A204.1 (cell line): Measurements from ENCODE around the gene FSTL4.
A peak's percentile ranks its signal among the peaks of the same experiment; 100 is the strongest.
"Not testable (repeated sequence)": the region's sequence is repeated elsewhere in the genome, so short reads cannot be mapped to it uniquely, and the experiment has no call there.

ENCODE experiments used
- FAIRE-seq: peaks from 2 replicates; lab custom pipeline; 2012; peaks lifted over from hg19 to GRCh38; lab: Jason Lieb, UNC

Gene FSTL4

DNA sequence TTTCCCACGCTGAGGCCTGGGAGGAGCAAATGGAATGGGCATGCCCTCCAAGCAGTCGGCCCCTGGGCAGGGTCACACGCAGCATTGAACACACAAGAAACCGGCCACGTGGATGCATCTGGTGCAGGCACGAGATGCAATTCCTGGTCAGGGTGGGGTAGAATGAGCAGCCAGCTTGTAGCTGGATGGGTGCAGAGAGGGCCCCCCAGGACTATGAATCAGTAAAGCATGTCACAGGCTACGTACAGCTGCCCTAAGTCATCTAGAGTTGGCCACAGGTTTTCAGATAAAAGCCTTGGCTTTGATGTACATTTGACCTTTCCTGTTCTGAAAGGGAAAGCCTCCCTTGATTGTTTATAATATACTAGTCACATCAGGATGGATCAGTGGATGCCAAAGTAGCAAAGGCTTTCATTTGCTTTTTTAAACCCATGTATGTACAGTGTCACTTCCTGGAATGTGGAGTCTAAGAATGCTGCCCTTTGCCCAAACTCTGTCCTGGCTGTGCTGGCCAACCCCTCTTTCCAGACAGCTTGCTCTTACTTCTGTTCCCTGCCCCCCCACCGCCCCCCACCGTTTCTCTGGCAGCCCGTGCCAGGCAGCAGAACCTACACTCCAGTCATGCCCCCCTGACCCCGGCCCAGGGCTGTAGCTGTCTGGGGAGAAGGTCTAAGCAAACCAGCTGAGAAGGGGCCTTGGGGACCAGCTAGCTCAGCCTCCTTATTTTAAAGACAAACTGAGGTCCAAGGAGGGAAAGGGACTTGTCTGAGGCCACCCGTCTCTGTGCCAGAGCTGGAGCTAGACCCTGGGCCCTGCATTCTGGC, 391.3 kb downstream of the FSTL4 start:
- no peak for FAIRE-seq

DNA sequence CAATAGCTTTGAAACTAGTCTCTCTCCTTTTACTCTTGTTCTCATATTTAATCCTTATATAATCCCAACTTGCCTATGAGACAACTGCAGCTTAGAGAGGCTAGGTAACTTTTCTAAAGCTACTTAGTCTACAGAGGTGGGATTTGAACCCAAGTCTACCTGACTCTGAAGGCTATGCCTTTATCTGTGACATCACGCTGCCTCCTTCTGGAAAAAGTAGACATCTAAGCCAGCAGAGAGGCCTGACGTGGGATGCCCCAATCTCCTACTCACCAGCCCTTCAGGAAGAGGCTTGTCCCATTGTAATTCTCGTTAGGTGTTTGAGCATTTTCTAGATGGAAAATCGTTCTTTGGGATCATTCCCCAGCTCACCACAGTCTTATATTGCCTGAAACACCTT, 393.0 kb downstream of the FSTL4 start:
- no peak for FAIRE-seq

DNA sequence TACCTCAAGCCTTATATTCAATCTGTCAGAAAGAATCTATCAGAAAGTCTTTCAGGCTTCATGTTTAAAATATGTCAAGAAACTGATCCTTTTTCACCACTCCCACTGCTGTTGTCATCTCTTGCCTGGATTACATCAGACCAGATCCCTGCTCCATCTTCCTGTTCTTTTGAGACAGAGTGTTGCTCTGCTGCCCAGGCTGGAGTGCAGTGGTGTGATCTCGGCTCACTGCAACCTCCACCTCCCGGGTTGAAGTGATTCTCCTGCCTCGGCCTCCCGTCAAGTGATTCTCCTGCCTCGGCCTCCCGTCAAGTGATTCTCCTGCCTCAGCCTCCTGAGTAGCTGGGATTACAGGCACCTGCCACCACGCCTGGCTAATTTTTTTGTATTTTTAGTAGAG, 396.2 kb downstream of the FSTL4 start:
- FAIRE-seq = not testable (repeated sequence)

DNA sequence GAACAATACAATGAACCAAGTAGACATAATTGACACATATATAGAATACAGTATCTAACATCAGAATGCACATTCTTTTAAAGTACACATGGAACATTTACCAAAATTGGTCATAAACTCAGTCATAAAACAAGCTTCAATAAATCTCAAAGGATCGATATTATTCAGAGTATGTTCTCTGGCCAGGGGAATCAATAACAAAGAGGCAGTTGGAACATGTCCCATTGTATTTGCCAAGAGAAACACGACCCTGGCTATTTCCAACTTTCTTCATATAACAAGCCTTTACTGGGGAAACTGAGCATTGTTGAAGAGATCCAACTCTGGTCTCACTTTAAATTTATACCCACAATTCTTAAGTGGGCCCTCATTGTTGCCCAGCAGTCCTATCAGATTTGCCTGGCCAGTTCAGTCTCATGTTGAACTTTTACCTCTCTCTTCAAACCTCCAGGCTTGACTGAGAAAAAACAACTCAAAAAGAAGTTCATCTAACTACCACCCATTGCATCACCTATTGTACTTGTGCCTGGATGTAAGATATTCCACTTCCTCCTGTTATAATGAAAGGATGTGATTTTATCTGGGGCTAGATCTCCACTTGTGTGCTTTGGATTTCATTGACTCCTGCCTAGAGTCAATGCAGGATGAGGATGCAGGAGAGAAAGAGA, 398.1 kb downstream of the FSTL4 start:
- FAIRE-seq = no peak

DNA sequence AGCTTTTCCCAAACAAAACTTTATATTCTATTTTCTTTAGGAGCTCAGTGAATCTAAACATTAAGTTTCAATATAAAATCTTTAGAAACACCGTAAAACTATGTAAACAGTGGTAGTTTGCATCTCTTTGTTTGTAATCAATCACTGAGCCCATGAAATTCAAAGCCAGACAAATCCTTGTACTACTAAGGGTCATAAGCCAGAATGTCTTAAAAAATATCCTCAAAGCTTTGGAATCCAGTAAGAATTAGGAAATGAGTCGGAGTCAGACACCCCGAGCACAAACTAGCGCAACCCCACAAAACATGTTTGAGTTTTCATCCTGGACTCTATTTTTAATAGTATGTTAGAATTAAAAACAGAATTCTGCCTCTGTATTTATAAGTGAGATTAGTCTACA, 406.7 kb downstream of the FSTL4 start:
- no peak for FAIRE-seq

DNA sequence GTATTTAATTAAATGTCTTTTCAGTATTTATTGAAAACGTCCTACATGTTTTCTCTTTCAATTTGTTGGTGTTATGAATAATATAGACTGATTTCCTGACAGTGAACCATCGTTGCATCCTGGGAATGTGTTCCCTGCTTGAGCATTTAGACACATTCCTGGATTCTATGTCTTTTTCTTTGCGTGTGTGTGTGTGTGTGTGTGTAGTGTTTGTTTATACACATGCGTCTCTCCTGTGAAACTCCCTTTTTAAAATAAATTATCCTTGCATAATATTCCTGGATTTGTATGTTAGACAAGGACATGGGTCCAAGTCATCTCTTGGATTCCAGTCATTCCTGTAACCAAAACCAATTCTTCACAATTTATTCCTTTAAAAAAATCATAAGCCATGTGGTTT, 407.1 kb downstream of the FSTL4 start:
- no peak for FAIRE-seq

DNA sequence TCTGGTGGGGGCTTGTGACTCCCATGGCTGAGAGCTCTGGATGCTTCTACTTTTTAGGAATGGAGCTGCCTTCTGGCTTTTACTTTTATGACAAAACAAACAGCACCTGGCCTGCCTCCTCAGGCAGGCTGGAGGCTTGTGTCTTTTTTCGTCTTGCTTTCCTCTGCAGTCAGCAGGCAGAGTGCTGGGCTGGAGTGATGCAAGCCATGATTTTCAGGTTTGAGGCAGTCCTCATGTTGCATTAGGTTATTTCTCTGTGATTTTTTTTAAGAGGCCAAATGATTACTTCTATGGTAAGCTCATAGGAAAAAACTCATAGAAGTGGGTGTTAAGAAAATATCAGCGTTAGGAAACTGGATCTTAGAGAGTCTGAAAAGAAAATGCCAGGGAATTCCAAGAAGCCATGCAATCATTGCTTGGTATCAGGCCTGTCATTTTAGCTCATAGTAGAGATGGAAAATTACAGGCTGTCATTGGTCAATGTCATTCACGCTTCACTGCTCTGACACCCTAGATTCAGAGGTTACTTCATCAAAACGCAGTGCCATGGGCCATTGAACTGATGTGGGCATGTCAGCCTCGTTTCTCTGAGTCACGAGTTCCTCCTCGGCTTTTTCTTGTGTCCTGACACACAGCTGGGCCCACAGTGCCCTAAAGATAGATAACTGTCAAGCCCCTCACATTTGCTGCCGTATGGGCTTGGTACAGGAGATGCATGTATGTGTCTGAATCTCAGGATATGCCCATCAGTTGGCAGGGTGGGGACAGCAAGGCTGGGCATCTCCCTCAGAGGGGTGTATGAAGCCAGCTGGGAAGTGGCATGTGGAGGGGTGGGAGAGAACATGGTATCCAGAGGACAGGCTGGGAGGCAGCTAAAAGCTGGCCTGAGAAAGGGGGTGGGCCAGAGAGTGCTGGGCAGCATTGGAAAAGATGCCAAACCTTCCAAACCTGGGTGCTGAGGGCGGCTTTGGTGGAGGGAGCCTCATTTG, 408.7 kb downstream of the FSTL4 start:
- FAIRE-seq = no peak

DNA sequence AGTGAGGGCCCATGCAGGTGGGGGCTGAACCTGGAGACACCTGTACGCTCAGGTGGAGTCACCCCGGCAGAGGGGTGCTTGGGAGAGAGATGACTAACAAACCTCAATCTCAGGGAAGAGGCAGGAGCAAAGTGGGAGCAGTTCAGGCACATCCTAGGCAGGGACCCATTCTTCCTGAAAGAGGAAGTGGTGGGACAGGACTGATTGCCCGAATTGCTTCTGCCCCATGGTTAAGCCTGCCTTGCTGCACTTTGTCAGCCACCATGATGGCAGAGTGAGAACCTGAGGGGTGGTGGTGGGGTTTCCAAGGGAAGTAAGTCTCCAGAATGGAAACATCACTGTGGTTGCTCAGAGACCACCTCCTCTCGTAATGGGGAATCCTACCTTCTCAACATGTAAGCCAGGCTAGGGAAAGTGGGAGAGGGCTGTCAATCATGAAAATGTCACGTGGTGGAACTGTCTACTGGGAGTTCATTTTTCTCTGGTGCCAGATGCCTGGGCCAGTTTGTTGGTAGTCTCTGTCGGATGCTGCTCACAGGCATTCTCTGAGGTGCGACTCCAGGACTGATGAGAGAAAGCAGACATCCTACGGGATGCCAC, 410.2 kb downstream of the FSTL4 start:
- no peak for FAIRE-seq

DNA sequence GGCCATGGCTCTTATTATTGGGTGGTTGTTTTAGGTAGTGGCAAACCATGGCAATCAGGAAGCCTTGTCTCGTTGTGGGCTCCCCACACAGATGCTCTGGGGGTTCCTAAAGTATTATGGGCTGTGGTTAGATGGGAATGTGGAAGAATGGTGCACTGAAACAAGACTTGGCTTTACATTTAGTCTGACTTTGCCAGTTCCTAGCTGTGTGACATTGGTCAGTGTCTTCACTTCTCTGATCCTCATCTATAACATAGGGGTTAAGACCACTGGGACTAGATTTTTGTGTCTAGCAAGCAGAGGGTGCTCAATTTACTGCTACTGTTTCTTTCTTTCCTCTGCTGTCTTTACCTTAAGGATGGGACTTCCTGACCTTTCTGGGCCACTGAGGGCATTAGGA, 411.0 kb downstream of the FSTL4 start:
- FAIRE-seq = no peak

DNA sequence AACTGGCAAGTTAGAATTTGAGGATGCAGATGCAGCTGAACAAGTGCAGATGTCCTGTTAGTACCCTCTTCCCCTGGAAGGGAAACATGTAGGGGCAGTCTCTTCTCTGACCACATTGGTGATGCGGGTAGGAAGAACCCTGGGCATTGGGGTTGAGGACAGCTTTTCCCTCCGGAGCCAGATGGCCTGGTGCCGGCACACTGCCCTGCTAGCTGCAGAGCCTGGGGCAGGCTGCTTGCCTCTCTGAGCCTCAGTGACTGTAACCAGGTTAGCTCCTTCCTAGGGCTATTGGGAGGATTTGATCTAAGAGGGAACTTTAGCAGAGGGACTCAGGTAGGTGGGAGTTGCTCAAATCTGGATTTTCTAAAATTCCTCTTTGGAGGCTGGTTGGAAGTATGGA, 412.1 kb downstream of the FSTL4 start:
- no peak for FAIRE-seq

DNA sequence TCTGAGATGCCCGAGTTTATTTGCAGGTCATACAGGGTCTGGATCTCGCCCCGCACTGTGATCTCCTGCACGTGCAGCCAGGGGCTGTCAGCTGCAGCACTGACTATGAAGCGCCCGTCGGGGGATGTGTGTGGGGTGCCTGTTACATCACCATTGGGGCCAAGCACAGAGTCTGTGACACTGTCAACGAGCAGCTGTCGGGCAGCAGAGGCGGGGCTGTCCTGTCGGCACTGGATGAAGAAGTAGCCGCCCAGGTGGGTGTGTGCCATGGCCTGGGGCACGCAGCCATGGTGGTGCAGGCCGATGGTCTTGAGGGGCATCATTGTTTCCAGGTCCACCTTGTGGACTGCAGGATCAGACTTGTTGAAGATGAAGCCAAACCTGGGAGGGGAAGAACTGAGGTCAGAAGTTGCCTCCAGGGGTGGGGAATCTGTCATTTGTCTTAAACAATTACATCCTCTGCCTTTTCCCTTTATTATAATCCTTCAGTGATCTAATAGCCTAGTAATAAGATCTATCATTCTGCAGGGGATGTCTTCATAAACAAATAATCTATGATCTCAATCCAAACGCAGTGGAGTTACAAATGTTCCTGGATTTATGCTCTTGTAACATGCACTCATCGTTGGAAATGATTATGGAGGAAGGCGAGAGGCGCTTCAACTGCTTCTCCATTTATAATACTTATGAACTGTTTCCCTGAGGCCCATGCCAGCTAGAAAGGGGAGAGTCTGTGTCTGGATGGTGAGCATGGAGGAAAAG, 412.7 kb downstream of the FSTL4 start:
- FAIRE-seq = no peak

DNA sequence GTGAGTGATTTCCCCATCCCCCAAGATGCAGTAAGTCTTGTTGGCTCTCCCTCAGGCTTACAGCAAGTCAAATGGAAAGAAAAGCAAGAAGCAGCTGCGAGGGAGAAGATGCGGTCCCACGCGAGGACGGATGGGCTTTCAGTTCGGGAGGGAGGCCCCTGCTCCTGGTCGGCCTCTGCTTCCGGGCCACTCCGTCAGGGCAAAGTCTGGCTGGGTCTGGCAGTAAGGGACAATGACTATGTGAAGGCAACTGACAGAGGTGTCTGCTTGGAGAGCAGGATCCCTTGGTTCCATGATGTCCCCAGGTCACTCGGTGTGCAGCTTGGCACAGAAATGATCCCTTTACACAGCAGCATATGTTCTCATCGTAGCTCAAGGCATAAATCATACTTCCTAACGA, 413.8 kb downstream of the FSTL4 start:
- FAIRE-seq = no peak

DNA sequence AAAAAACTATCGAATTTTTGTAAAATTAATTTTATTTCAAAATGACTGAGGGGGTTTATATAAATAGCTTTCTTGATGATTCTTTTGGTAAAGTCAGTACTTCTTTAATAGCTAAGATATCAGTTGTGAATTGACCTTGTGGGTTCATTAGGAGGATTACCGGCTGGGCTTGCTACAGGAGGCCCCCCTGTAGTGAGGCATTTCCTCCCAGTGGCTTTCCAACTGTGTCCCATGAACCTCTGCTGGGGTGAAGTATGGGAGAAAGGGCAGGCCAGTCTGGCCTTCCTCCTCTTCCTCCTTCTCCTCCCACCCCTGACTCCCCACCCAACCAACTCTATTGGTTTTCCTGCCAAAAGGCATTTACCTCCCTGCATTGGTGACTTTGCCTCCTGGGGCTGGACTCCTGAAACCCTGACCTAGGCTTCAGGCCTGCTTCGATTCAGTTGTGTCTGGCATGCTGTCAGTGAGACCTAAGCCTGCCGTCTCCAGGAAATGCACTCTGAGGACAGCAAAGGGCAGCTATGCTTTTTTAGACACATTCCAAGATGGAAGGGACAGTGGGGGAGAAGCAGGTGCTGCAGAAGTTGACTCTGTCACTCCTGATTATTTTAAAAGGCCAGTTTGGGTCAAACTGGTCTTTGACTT, 415.8 kb downstream of the FSTL4 start:
- FAIRE-seq = no peak

DNA sequence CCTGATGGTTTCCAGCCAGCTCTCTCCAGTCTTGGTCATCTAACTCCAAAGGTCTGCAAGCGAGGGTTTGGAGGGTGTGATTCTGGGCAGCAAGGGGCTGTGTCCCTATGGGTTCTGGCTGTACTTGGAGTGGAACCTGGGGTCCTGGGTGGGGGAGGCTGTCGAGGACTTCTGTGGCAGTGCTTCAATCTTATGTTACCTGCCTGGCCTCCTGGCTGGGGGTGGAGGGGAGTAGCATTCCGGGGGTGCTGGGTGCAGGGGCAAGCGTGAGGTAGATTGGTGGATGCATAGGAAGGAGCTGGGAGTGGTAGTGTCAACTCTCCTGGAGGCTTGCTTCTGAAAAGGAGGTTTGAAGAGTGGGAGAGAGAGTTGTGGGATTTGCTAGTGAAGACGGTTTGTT, 417.1 kb downstream of the FSTL4 start:
- FAIRE-seq = no peak

DNA sequence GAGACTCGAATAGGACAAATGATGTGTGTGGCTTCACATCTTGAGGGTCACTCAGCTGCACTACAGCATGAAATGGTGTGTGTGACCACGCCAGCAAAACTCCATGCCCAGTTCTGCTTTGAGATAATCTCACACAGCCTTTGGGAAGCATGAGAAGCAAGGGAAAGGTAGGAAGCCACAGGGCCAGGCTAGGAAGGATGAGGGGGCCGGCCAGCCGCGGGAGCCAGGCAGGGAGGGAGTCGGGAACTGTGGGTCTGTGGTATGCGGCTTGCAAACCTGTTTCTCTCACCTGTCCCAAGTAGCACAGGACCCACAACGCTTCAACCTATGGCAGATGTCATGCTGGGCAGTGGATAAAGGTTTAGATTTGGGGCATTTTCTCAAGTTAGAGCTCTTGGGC, 418.5 kb downstream of the FSTL4 start:
- no peak for FAIRE-seq

DNA sequence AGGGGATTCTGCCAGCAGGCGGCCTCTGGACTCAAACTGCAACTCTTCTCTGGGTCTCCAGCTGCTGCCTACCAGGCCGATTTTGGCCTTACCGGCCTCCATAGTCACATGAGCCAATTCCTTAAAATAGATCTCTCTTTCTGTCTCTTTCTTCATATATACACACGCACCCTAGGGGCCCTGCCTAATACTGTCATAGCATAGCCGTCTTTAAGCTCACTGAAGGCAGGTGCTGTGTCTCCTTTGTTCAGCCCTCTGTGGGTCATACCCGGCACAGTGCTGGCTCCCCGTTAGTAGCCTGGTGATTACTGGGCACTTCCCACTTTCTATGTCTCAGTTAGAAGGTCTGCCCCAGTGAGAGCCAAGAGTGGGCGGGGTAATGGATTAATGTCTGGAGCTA, 419.6 kb downstream of the FSTL4 start:
- no peak for FAIRE-seq

DNA sequence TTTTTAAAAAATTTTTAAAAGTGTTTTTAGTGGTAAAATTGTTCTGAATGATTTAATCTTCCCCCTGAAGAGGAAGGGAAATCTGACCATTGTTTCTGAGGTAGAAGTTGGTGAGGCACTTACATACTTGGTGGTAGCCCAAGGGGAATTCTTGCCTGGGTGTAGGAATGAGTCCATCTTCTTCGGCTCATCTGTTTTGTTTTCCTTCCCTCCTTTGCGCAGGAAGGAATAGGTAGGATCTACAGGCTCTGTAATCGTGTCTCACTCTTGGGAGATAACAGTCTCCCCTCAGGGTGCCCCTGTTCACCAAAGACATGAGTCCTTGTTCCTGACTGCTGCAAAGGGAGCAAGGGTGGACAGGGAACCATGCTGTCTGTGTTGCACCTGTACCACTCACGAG, 422.5 kb downstream of the FSTL4 start:
- no peak for FAIRE-seq

DNA sequence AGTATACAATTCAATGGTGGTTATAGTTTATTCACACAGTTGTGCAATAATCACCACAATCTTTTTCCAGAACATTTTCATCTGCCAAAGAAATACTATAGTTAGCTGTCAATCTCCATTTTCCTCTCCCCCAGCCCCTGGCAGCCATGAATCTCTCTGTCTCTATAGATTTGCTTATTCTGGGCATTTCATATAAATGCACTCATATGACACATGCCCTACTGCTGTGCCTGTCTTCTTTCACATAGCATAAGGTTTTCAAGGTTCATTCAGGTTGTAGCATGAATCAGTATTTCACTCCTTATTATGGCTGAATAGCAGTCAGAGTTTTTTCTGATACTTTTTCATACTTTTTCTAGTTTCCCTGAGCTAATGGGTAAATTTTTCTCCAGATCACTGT, 432.9 kb downstream of the FSTL4 start:
- no peak for FAIRE-seq

DNA sequence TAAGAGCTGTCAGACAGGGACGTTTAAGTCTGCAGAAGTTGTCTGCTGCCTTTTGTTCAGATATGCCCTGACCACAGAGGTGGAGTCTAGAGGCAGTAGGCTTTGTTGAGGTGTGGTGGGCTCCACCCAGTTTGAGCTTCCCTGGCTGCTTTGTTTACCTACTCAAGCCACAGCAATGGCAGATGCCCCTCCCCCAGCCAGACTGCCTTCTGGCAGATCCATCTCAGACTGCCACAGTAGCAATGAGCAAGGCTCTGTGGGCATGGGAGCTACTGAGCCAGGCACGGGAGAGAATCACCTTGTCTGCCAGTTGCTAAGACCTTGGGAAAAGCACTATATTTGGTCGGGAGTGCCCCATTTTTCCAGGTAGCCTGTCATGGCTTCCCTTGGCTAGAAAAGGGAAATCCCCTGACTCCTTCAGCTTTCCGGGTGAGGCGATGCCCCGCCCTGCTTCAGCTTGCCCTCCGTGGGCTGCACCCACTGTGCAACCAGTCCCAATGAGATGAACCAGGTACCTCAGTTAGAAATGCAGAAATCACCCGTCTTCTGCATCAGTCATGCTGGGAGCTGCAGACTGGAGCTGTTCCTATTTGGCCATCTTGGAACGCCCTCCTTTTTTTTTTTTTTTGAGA, 441.5 kb downstream of the FSTL4 start:
- not testable (repeated sequence) for FAIRE-seq

DNA sequence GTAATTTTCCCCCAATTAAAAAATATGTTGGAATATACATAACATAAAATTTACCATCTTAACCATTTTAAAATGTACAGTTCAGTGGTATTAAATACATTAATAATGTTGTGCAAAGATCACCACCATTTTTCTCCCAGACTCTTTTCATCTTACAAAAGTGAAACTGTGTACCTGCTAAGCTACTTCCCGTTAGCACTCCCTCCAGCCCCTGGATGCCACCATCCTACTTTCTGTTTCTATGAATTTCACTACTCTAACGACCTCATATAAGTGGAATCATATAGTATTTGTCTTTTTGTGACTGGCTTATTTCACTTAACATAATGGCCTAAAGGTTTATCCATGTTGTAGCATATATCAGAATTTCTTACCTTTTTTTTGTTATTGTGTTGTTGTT, 447.6 kb downstream of the FSTL4 start:
- FAIRE-seq = peak; percentile 27

DNA sequence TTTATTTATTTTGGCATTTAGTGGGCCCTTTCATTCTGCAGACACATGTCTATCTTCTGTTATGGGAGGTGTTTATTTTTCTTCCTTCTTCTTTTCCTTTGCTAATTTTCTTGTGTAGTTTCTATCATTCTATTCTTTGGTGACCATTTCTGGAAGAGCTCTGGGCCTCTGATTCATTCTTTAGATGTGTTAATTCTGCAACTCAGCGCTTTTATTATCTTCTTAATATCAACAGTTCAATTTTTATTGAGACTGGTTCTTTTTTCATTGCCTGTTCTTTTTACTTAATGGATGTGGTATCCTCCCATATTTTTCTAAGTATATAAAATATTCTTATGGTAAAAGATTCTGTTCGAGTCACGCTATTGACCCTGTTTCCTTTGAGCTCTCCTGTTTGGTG, 448.5 kb downstream of the FSTL4 start:
- FAIRE-seq = no peak
